ENCODE measurements around the gene KRTAP10-5. TPM values are rescaled to one million over a fixed set of nuclear protein-coding genes. Genes with fewer than 3 reads are reported as not detected.
"Not testable (repeated sequence)": the region's sequence is repeated elsewhere in the genome, so short reads cannot be mapped to it uniquely, and the experiment has no call there.

Gene KRTAP10-5
- total RNA-seq, 1 donor from 2014 or later, result not detected

- intact Hi-C loops (cut with micrococcal nuclease), result not testable (repeated sequence)
These were observed 30.1 kb downstream of the KRTAP10-5 start for GRCh38 chr21:44550285-44550684.

DNA sequence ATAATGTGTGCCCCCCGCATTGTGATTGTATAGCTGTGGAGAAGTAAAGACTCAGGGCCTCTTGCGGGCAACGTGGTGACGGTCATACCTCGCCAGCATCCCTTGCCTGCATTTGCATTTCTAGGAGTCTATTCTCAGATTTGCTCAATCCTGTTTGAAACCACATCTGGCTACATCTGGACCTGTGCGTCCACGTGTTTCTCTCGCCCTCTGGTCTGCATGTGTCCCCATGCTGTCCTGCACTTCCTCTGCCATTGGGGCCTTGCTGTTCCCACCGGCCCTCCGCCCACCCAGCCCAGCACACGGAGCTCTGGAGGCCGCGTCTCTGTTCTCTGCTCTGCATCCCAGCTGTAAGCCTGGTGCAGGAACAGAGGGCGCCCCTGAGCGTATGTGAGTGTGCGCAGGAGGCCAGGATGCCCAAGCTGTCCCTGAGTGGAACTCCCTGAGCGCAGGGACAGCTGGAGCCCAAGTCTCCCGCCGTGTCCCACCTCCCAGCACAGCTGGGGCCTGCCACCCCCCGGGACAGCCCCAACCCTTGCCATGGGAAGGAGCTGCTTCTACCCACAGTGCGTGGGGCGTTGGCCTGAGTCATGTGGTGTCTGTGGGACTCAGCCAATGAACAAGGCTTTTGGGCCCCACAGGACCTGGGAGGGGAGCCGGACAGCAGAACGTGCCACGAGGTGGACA lies 30.7 kb downstream of the KRTAP10-5 start:
- intact Hi-C loops (cut with micrococcal nuclease), result no loop called here

DNA sequence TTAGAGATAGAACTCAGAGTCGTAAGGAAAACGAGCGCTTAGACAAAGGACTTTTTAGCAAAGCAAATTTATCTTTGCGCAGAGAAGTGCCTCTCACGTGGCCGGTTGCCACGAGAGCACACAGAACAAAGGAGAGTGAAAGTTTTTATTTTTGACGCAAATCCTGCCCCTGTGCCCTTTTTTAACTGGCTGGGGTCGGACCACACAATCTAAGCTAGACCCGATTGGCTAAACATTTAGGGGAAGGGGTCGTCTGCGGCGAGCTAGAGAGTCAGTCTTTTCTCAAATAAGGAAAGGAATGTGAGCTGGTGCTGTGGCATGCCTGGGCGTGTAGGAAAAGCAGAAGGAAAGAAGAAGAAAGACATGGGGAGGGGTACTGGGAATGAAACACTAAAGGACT lies 31.5 kb downstream of the KRTAP10-5 start:
- intact Hi-C loops (cut with micrococcal nuclease), result no loop called here

DNA sequence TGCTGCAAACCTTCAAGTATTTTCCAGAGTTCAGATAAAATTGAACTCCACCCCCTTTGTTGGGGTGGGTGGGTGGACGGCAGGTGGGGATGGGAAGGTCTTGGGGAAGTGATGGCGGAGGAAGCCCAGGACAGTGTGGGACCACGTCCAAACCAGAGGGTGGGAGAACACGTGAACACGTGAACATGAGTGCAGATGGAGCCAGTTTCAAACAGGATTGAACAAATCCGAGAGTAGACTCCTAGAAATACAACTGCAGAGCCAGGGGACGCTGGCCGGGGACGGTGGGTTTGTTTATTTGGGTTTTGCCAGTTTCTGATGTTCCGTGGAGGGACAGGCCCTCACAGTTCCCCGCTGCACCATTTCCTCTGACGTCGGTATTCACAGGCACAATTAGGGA lies 32.0 kb downstream of the KRTAP10-5 start:
- intact Hi-C loops (cut with micrococcal nuclease), result no loop called here

GRCh38 chr21:44547656-44548331 lies 32.6 kb downstream of the KRTAP10-5 start:
- intact Hi-C loops (cut with micrococcal nuclease), result no loop called here

DNA sequence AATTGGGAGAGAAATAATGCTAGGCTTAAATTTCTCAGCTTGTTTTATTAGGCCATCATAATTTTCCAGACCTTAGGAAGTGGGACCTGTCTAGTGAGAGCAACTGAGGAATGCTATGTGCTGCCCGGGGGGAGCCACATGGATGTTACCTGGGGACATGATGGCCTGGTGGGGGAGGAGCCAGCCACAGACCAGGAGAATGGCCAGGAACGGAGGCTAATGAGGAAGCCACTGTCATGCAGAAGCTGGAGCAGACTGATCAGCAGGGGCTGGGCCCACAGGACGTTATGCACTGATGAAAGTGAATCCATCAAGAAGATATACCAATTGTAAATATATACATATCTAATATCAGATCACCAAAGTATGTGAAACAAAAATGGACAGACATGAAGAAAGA lies 35.8 kb downstream of the KRTAP10-5 start:
- intact Hi-C loops (cut with micrococcal nuclease), result no loop called here

DNA sequence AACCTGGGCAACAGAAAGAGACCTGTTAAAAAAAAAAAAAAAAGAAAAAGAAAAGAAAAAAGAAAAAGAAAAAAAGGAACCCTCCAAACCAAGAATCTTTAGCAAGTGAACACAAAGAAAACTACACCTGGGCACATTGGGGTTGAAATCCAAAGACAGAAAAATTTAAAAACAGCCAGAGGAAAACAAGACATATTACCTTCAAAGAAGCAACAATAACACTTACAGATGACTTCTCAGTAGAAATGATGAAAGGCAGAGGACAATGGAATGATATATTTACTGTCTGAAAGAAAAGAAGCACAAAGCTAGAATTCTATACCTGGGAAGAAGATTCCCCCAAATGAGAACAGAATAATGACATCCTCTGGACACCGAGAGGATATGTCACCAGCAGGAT lies 37.7 kb downstream of the KRTAP10-5 start:
- intact Hi-C loops (cut with micrococcal nuclease), result no loop called here

- intact Hi-C loops (cut with micrococcal nuclease), result no loop called here
These were observed 39.6 kb downstream of the KRTAP10-5 start for GRCh38 chr21:44540741-44541288.

DNA sequence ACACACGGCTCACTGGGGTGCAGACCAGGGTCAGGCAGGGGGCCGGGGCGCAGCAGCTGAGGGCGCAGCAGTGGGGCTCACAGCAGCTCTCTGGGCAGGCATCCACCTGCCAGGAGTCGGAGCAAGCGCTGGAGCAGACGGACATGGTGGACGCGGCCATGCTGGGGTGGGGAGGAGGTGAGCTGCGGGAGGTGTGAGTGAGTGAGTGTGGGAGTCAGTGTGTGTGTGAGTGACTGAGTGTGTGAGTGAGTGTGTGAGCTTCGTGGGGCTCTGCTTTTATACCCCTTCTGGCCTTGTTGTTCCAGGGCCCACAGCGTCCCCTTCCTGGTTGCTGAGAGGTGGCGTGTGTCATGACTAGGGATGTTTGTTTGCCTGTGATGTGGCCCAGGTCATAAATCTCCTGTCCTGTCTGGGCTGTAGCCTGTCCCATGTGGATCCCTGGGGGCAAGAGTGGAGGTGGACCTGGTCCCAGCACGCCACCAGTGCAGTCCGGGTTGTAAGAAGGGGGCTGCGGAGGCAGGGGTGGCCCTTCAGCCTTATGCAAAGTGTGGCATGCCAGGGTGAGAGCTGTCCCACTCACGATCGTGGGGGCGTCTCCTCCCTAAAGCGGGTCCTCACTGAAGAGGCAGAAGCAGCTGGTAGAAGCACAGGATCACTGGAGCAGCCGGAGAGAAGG lies 40.3 kb downstream of the KRTAP10-5 start, which contains the start of gene KRTAP10-1:
KRTAP10-1 (minus strand) TSS at position 205 of the 676 bp plus-strand sequence; CDS start at position 160, 45 bp downstream.
- intact Hi-C loops (cut with micrococcal nuclease), result no loop called here

GRCh38 chr21:44539046-44539445 lies 41.4 kb downstream of the KRTAP10-5 start:
- intact Hi-C loops (cut with micrococcal nuclease), result no loop called here

DNA sequence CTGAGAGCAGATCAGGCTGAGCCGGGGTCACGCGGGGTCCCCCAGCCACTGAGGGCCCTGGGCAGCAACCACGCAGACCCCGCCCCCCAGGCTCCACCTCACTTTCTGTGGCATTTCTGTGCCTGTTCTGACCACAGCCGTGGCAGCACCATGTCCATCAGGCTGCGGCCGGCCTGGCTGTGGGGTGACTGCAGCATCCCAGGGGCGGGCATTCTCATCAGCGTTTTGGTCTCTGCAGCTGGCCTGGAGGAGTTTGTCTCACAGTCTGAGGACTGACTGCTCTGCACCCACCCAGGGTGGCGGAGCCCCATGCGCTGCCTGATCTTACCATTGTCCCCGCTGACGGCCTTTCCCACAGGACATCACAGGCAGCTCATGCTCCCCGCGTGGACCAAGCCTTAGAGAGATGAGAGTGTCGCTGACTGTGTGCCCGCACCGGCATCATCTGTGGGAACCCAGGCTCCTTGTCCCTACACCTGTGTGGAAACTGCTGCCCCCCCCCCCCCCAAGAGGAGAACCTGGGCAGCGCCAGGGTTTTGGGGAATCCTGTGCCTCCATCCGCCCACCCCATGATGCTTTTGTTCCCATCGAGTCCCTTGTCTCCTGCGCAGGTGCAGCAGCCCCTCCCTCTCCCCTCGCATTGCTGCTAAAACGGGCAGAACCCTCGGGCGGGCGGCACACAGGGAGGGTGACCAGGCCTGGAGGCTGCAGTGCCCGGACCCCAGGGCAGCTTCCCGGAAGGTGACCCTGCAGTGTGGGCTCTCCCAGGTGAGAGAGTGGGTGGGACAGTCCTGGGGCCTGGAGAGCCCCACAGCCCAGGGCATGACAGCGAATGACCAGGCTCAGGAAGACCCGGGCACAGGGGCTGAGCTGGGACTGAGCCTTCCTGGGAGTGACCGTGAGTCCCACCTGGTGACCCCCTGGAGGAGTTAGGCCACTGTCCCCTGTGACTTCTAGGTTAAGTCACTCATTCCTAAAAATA lies 42.2 kb downstream of the KRTAP10-5 start:
- intact Hi-C loops (cut with micrococcal nuclease), result no loop called here

DNA sequence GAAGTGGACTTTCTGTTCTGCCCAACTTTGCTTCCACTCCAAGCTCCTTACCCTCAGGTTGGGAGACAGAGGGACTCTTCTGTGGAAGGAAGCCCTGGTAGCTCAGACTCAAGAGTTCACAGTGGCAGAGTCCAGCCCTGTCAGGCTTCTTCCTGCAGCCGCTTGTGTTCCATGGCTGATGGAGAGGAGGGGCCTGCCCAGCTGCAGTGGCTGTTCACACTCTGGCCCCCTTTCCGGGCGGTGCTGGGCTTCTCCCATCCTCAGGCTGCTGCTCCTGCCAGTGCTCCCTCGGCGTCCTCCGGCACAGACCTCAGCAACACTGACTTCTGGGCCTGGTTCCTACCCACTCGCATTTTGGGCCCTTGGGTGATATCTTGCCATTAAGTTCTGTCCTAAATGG lies 44.4 kb downstream of the KRTAP10-5 start:
- intact Hi-C loops (cut with micrococcal nuclease), result no loop called here

DNA sequence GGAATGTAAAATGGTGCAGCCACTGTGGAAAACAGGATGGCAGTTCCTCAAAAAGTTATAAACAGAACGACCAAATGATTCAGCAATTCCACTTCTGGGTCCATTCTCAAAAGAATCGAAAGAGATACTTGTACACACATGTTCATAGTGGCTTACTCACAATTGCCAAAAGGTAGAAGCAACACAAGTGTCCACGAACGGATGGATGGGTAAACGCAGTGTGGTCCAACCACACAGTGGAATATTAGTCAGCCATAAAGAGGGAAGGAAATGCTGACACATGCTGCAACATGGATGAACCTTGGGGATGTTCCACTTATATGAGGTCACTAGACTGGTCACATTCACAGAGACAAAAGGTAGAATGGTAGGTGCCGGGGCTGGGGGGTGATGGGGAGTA lies 45.7 kb downstream of the KRTAP10-5 start:
- intact Hi-C loops (cut with micrococcal nuclease), result no loop called here

- intact Hi-C loops (cut with micrococcal nuclease), result no loop called here
These were observed 46.3 kb downstream of the KRTAP10-5 start for GRCh38 chr21:44533891-44534627.

DNA sequence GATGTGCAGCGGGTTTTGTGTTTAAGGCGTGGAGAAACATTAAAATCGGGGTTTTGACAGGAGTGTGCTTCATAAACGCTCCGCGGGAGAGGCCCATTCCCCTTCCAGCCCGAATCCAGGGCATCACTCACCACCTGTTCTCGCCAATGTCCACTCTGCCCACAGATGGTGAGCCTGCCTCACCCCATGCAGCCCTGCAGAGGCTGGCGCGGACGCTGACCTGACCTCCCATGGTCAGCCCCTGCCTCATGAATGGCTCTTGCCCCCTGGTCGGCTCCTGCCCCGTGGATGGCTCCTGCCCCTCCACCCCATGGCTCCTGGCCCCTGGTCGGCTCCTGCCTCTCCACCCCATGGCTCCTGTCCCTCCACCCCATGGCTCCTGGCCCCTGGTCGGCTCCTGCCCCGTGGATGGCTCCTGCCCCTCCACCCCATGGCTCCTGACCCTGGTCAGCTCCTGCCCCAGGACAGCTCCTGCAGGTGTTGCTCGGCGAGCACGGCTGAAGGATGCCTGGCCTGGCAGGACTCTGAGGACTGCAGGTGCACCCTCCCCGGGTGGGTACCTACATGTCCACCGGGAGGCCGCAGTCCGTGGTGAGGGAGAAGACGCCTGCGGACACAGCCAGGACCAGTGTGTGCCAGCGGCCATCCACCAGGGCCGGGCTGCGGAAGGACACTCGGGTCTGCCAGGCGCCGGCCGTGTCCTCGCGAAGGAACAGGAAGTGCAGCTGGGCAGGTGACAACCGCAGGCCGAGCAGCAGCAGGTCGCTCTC lies 47.1 kb downstream of the KRTAP10-5 start:
- intact Hi-C loops (cut with micrococcal nuclease), result no loop called here

DNA sequence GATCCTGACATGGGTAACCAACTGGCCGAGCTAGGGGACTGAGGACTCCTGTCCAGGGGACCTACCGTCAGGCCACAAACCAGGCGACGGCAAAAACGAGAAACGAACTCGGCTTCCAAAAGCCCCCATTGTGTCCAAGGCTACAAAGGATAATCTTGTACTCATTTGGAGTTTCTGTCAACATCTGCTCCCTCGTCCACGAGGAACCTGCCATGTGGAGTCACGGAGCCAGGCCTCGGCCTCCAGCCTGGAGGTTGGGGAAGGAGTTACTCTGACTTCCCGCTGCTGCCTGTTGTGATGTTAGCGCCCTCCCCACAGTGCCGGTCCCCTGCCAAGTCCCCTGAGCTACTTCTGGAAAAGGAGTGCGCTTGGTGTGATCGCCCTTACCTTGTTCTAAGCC lies 47.7 kb downstream of the KRTAP10-5 start:
- intact Hi-C loops (cut with micrococcal nuclease), result no loop called here

DNA sequence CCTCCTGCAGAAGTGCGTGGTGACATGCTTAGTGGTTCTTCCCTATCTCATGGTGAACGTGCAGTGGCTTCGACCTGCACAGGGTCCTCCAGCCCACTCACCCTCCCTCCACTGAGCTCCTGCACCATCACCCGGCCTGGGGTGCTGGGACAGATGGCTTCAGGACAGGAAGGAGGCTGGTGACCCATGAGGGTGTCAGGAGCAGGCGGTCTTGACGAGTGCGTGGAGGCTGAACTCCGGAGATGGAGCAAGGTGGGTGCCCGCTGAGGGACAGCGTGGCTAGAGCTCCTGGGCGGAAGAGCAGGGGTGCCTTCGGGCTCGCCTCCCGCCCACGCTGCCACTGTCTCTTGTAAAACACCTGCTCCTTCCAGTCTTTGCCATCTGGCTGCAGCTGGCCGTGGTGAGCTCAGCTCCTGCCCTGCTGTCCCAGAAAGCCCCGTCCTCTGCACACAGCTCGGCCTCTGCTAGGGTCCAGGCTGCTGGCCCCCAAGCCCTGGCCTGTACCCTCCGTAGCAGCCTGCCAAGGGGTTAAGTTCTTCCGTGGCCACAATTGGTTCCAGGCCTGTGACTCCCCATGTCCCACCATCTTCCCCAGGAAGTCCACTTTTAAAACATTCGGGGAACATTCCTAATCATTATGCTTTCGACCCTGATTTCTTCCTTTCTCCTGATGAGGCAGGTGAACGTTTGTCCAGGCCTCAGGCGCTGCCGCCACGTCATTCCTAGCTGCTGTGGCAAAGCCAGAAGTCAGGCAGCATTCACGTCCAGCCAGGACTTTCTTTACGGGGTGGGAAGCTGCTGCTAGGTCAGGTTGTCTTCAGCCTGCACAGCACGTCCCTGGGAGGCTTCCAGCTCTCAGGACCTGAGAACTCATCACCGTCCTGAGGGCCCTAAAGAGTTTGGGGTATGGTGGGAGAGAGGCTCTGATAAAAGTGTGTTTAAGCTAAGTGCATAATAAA lies 48.5 kb downstream of the KRTAP10-5 start:
- intact Hi-C loops (cut with micrococcal nuclease), result no loop called here

DNA sequence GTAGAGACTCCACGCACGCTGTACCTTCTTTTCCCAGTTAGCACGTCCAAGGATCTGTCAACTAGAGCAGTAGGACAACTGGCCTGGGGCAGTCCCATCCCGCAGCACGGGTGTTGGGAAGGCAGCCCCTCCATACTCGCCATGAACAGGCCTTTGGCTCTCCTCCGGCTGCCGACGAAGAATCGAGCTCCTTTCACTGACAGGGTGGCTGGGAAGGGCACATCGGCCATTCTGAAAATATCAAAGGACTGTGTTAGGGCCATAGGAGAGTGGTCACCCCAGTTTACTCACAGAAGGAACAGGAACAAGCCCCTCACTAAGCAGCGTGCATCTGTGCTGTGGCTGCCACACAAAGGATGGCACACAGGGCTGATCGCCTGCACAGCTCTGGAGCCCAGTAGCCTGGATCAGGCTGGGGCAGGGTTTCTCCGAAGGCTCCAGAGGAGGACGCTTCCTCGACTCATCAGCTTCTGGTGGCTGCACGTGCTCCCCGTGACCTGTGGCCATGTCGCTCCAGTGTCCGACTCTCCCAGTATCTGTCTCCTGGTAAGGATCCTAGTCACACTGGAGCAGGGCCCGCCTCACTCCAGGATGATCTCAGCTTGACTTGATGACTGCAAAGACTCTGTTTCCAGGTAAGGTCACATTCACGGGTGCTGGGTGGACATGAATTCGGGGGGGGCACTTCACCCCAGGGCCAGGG lies 49.4 kb downstream of the KRTAP10-5 start:
- intact Hi-C loops (cut with micrococcal nuclease), result no loop called here

Measured in T-helper 2 cell treated with Interferon-gamma antibody and Interleukin-4, amounts not matched to agents 100 ng/mL and 5 ng/mL, for 36 hours (primary cell).